Endothelial cell of umbilical vein (primary cell): ENCODE data around the gene CEACAM3. TPM values are rescaled to one million over a fixed set of nuclear protein-coding genes. Genes with fewer than 3 reads are reported as not detected.

Experiments used
- BruUV-seq: library from RNA; stranded (reverse); fragments of 400-500 nt; replicated peaks from 2 replicates; lab custom pipeline; 2021; lab: Mats Ljungman, UMichigan
- CTCF ChIA-PET: fragments of 300-600, 350-600 bp; sonication (Branson Sonifier 250); formaldehyde crosslinking; loops from one replicate; lab custom pipeline; 2021; ENCODE audit warnings: antibody characterized with exemption, inconsistent platforms; lab: Charles Lee
- POLR2A ChIA-PET: fragments of 300-600, 350-600 bp; sonication (Branson Sonifier 250); formaldehyde crosslinking; loops from one replicate; lab custom pipeline; 2021; ENCODE audit warnings: antibody characterized with exemption, inconsistent platforms; lab: Charles Lee
- DNase-seq: peaks from one replicate; pipeline ENCODE4 v3.0.0-alpha.2; 2011; ENCODE audit warnings: low read depth, low spot score
- FAIRE-seq: peaks from 2 replicates; lab custom pipeline; 2011; peaks lifted over from hg19 to GRCh38; lab: Jason Lieb, UNC
- H2AFZ ChIP-seq: 2 replicates; pipeline ENCODE4 v1.6.0; 2012; ENCODE audit warnings: low read depth, low read length, control low read depth, inconsistent platforms
- H3K27ac ChIP-seq: 2 replicates; pipeline ENCODE4 v1.5.1; 2011; ENCODE audit warnings: low read depth, mild to moderate bottlenecking, control low read depth, low read length, moderate library complexity; ENCODE audit not compliant: insufficient read depth
- H3K27me3 ChIP-seq, 2 experiments: 2 replicates each; pipeline versions ENCODE4 v1.6.0 to v1.6.1; 2011; ENCODE audit warnings: low read length in 2 of 2, mixed read lengths in 1 of 2; ENCODE audit not compliant: control insufficient read depth in 2 of 2, insufficient read depth in 2 of 2
- H3K36me3 ChIP-seq, 2 experiments: 2 replicates in 1 of 2; 3 replicates in 1 of 2; pipeline ENCODE4 v1.5.1; 2011; ENCODE audit warnings: low read length in 2 of 2, mild to moderate bottlenecking in 1 of 2, moderate library complexity in 1 of 2; ENCODE audit not compliant: control insufficient read depth in 2 of 2, insufficient read depth in 2 of 2; ENCODE audit errors: extremely low read depth in 1 of 2
- H3K4me1 ChIP-seq: 3 replicates; pipeline ENCODE4 v1.5.1; 2011; ENCODE audit warnings: mild to moderate bottlenecking, low read length; ENCODE audit not compliant: control insufficient read depth, insufficient read depth; ENCODE audit errors: extremely low read depth
- H3K4me2 ChIP-seq: 2 replicates; pipeline ENCODE4 v1.6.1; 2011; ENCODE audit warnings: low read length, control low read depth, mixed read lengths; ENCODE audit not compliant: insufficient read depth
- H3K4me3 ChIP-seq, 3 experiments: fragments of 200-600 bp in 1 of 3; sonication (generic), shearing (Covaris generic) in 1 of 3; replicated peaks in 1 of 3; 2 replicates each; pipeline ENCODE4 v1.5.1; 2011 to 2016; ENCODE audit warnings: control low read depth in 3 of 3, low read length in 3 of 3, mild to moderate bottlenecking in 2 of 3, inconsistent platforms in 1 of 3, low read depth in 1 of 3, moderate library complexity in 1 of 3; ENCODE audit not compliant: insufficient read depth in 1 of 3
- H3K79me2 ChIP-seq: 2 replicates; pipeline ENCODE4 v1.6.0; 2012; ENCODE audit warnings: low read length, inconsistent platforms; ENCODE audit not compliant: control insufficient read depth, insufficient read depth
- H3K9ac ChIP-seq: replicated peaks from 2 replicates; pipeline ENCODE3; 2011; ENCODE audit warnings: low read length, control low read depth; ENCODE audit not compliant: insufficient read depth; ENCODE audit errors: extremely low read depth
- H3K9me1 ChIP-seq: replicated peaks from 3 replicates; pipeline ENCODE4 v1.6.0; 2011; ENCODE audit warnings: mild to moderate bottlenecking, low read length; ENCODE audit not compliant: control insufficient read depth, insufficient read depth; ENCODE audit errors: extremely low read depth
- H3K9me3 ChIP-seq: replicated peaks from 2 replicates; pipeline ENCODE4 v1.5.1; 2012; ENCODE audit warnings: low read length, inconsistent platforms; ENCODE audit not compliant: control insufficient read depth, insufficient read depth
- H4K20me1 ChIP-seq: replicated peaks from 2 replicates; pipeline ENCODE3; 2011; ENCODE audit warnings: mild to moderate bottlenecking, low read length; ENCODE audit not compliant: control insufficient read depth, insufficient read depth; ENCODE audit errors: extremely low read depth
- EZH2 ChIP-seq: IDR thresholded peaks from 2 replicates; pipeline ENCODE4 v1.6.1; 2012; ENCODE audit warnings: borderline replicate concordance, low read depth, mild to moderate bottlenecking, moderate library complexity, low read length, inconsistent platforms; ENCODE audit not compliant: severe bottlenecking
- FOS ChIP-seq: IDR thresholded peaks from 2 replicates; pipeline ENCODE4 v1.6.1; 2011; ENCODE audit warnings: mild to moderate bottlenecking, low read length, moderate library complexity, borderline replicate concordance; ENCODE audit not compliant: insufficient read depth
- GATA2 ChIP-seq: IDR thresholded peaks from 2 replicates; pipeline ENCODE4 v1.7.0; 2011; ENCODE audit warnings: low read depth, mild to moderate bottlenecking, moderate library complexity, mixed read lengths, low read length; ENCODE audit not compliant: insufficient read length, insufficient read depth
- JUN ChIP-seq: IDR thresholded peaks from 2 replicates; pipeline ENCODE4 v1.6.1; 2011; ENCODE audit warnings: borderline replicate concordance, low read depth; ENCODE audit not compliant: insufficient read length, insufficient read depth
- MYC ChIP-seq: IDR thresholded peaks from one replicate; pipeline ENCODE4 v1.6.1; 2011; ENCODE audit warnings: mild to moderate bottlenecking, low read depth, low read length
- POLR2A ChIP-seq: IDR thresholded peaks from 2 replicates; pipeline ENCODE4 v1.6.1; 2012; ENCODE audit warnings: low read depth, mild to moderate bottlenecking, control low read depth, low read length
- POLR2AphosphoS5 ChIP-seq: IDR thresholded peaks from 2 replicates; pipeline ENCODE4 v1.6.1; 2012; ENCODE audit warnings: low read depth, mild to moderate bottlenecking, control low read depth, low read length, moderate library complexity; ENCODE audit not compliant: insufficient read depth
- dilution Hi-C: fragments of 300-500 bp; cut with MboI; formaldehyde crosslinking; loops from one replicate; pipeline ENCODE4 v1.15.0; 2019; ENCODE audit warnings: low sequenced_read_pairs; ENCODE audit not compliant: extremely low pct_ligation_motif_present
- intact Hi-C: fragments of 100-400 bp; cut with micrococcal nuclease; formaldehyde crosslinking; loops from one replicate; pipeline ENCODE4 v1.10.0; 2022
- polyA plus RNA-seq, 4 experiments: library from polyadenylated mRNA; depleted of rRNA in 3 of 4; stranded (reverse) in 3 of 4; unstranded in 1 of 4; fragments of >200 nt; gene quantifications; 2 replicates each; pipeline versions ENCODE4 v1.2.1 to v1.2.3, GENCODE V29; 2011 to 2012; ENCODE audit warnings: missing spikeins in 1 of 4
- total RNA-seq: library from RNA; stranded (reverse); gene quantifications from 2 replicates; pipeline ENCODE4 v1.2.3, GENCODE V29; 2021
- TF ChIP-seq, protein P1 (sequence below), 2 donors: IDR thresholded peaks; 1 replicate in 1 of 2; 2 replicates in 1 of 2; pipeline ENCODE4 v1.5.1; 2011; ENCODE audit warnings: low read length in 2 of 2, mild to moderate bottlenecking in 2 of 2, moderate library complexity in 2 of 2, control low read depth in 1 of 2, inconsistent platforms in 1 of 2, low read depth in 1 of 2; ENCODE audit not compliant: insufficient read depth in 1 of 2; ENCODE audit errors: extremely low read depth in 1 of 2

Gene CEACAM3
- total and polyA plus RNA-seq, 2 donors (not counting 3 experiments of a cell fraction or from before 2014, with no cell fraction given) = not detected

GRCh38 chr19:41774515-41774980 is 21.8 kb upstream of the CEACAM3 start:
- POLR2A ChIA-PET = no interaction called here
- no peak overlapping the region for H2AFZ ChIP-seq
- CTCF ChIA-PET = interaction anchor here (0.7 to 7.5 kb wide), 3 partner anchors 10 to 19 kb away, joined by 3 to 87 read pairs (median 9); partner anchors contain the start of gene CEACAM3

GRCh38 chr19:41776700-41777099 is 19.7 kb upstream of the CEACAM3 start:
- BruUV-seq = no TSS peak
- dilution Hi-C loops (no loop called here), intact Hi-C loops (no loop called here)
- no peaks in the 10 kb centered on the region for H3K9me3 ChIP-seq
- peaks cover 0 to 4% of the 10 kb centered on the region in 2 experiments for H3K27me3 ChIP-seq
- H3K36me3 ChIP-seq = no peaks in the 10 kb centered on the region
- H2AFZ ChIP-seq = no peak overlapping the region
- H4K20me1 ChIP-seq = no peaks in the 10 kb centered on the region
- H3K4me2 ChIP-seq = no peak overlapping the region
- no peaks in the 10 kb centered on the region for H3K4me1 ChIP-seq
- no peak overlapping the region for H3K4me3 ChIP-seq
- no peaks in the 10 kb centered on the region for H3K9me1 ChIP-seq
- ChIA-PET POLR2A (no interaction called here), CTCF (interaction anchor here (0.7 to 7.5 kb wide), 7 partner anchors 8 to 1471 kb away, joined by 3 to 87 read pairs (median 3); partner anchors contain the start of gene CEACAM3)
- TF ChIP-seq EZH2 (no peak), FOS (no peak), JUN (no peak), POLR2AphosphoS5 (no peak), POLR2A (no peak), GATA2 (no peak)
- TF ChIP-seq, protein P1, sequence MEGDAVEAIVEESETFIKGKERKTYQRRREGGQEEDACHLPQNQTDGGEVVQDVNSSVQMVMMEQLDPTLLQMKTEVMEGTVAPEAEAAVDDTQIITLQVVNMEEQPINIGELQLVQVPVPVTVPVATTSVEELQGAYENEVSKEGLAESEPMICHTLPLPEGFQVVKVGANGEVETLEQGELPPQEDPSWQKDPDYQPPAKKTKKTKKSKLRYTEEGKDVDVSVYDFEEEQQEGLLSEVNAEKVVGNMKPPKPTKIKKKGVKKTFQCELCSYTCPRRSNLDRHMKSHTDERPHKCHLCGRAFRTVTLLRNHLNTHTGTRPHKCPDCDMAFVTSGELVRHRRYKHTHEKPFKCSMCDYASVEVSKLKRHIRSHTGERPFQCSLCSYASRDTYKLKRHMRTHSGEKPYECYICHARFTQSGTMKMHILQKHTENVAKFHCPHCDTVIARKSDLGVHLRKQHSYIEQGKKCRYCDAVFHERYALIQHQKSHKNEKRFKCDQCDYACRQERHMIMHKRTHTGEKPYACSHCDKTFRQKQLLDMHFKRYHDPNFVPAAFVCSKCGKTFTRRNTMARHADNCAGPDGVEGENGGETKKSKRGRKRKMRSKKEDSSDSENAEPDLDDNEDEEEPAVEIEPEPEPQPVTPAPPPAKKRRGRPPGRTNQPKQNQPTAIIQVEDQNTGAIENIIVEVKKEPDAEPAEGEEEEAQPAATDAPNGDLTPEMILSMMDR (IDR thresholded peaks at IDR 0.05; ENCODE audit: extremely low read depth in 1 of 2, insufficient read depth in 1 of 2, low read depth in 1 of 2, low read length in 2 of 2) = no peak
- FAIRE-seq (peak; percentile 18), DNase-seq (no peak)
- no peaks in the 10 kb centered on the region for H3K79me2 ChIP-seq
- no peak overlapping the region for H3K27ac ChIP-seq
- H3K9ac ChIP-seq = no peak overlapping the region

More at GRCh38 chr19:41774515-41774980, 21.8 kb upstream of the CEACAM3 start:
- no peaks in the 10 kb centered on the region for H3K9me3 ChIP-seq
- dilution Hi-C loops = no loop called here
- no peaks in the 10 kb centered on the region for H3K79me2 ChIP-seq
- peaks cover 2 to 4% of the 10 kb centered on the region in 2 experiments for H3K27me3 ChIP-seq
- no peaks in the 10 kb centered on the region for H4K20me1 ChIP-seq
- TF ChIP-seq POLR2AphosphoS5 = no peak
- TF ChIP-seq, protein P1 (IDR thresholded peaks at IDR 0.05; ENCODE audit: extremely low read depth in 1 of 2, insufficient read depth in 1 of 2, low read depth in 1 of 2, low read length in 2 of 2) = no peak
- TF ChIP-seq FOS = no peak
- no peak for TF ChIP-seq EZH2
- TF ChIP-seq MYC = no peak
- TF ChIP-seq GATA2 = no peak
- BruUV-seq = no TSS peak
- H3K27ac ChIP-seq = no peak overlapping the region
- H3K36me3 ChIP-seq = no peaks in the 10 kb centered on the region
- intact Hi-C loops = no loop called here
- DNase-seq (no peak), FAIRE-seq (no peak)
- H3K9ac ChIP-seq = no peak overlapping the region
- H3K4me2 ChIP-seq = no peak overlapping the region
- H3K4me3 ChIP-seq = no peak overlapping the region
- no peaks in the 10 kb centered on the region for H3K4me1 ChIP-seq
- no peaks in the 10 kb centered on the region for H3K9me1 ChIP-seq
